Activated CD4-positive, alpha-beta T cell treated with anti-CD3 and anti-CD28 coated beads for 4 hours (primary cell): ENCODE measurements around the gene BPTF.
"Not testable (repeated sequence)": the region's sequence is repeated elsewhere in the genome, so short reads cannot be mapped to it uniquely, and the experiment has no call there.

Experiments
- DNase-seq, 2 donors: peaks; one replicate each; pipeline ENCODE4 v3.0.0-alpha.2; 2020

The BPTF gene

GRCh38 chr17:68019336-68019674 lies 194.0 kb downstream of the BPTF start:
- no peak for DNase-seq

GRCh38 chr17:68019675-68020408 lies 194.5 kb downstream of the BPTF start:
- peak; percentile 94 to 98 for DNase-seq

GRCh38 chr17:68020409-68020756 lies 195.1 kb downstream of the BPTF start:
- DNase-seq = no peak

- DNase-seq = not testable (repeated sequence)
Measured at GRCh38 chr17:68020791-68021190, 195.5 kb downstream of the BPTF start.

GRCh38 chr17:68021963-68022362 lies 196.7 kb downstream of the BPTF start:
- no peak for DNase-seq

GRCh38 chr17:68022547-68022946 lies 197.2 kb downstream of the BPTF start:
- not testable (repeated sequence) for DNase-seq

GRCh38 chr17:68029512-68030215 lies 204.4 kb downstream of the BPTF start:
- no peak for DNase-seq
